ENCODE results near the gene IGSF9.

GRCh38 chr1:159883134-159883533, 62.3 kb downstream of the IGSF9 start:
- no peak for TF ChIP-seq ELF4 (IDR thresholded peaks at IDR 0.05)
- TF ChIP-seq TARDBP (IDR thresholded peaks at IDR 0.05): no peak
- no peak for TF ChIP-seq LEF1 (IDR thresholded peaks at IDR 0.05; ENCODE audit: borderline replicate concordance)
- TF ChIP-seq FOXA1 (IDR thresholded peaks at IDR 0.05): no peak
- no peak for TF ChIP-seq ZNF384 (IDR thresholded peaks at IDR 0.05)
- TF ChIP-seq SP1 (IDR thresholded peaks at IDR 0.05): no peak
- no peak for TF ChIP-seq FOXM1 (IDR thresholded peaks at IDR 0.05; ENCODE audit: borderline replicate concordance)
- TF ChIP-seq ARNT (IDR thresholded peaks at IDR 0.05): no peak
- TF ChIP-seq HDGF (IDR thresholded peaks at IDR 0.05; ENCODE audit: borderline replicate concordance): no peak
- TF ChIP-seq SUZ12 (IDR thresholded peaks at IDR 0.05): no peak
- no peak for TF ChIP-seq NFRKB (IDR thresholded peaks at IDR 0.05)
- TF ChIP-seq BHLHE40 (IDR thresholded peaks at IDR 0.05; ENCODE audit: borderline replicate concordance): no peak
- no peak for TF ChIP-seq CTBP1 (IDR thresholded peaks at IDR 0.05; ENCODE audit: borderline replicate concordance)
- no peak for TF ChIP-seq PKNOX1 (IDR thresholded peaks at IDR 0.05)
